NCI-H146 treated with DMSO at 0.1 percent for 48 hours (cell line): ENCODE measurements around the gene BMS1.
"Not testable (repeated sequence)": the region's sequence is repeated elsewhere in the genome, so short reads cannot be mapped to it uniquely, and the experiment has no call there.

Source experiments
- DNase-seq: peaks from one replicate; lab custom pipeline; 2025; ENCODE audit not compliant: unreplicated experiment; lab: John Stamatoyannopoulos, UW

The BMS1 gene

GRCh38 chr10:42783181-42783549 is 570 bp downstream of the BMS1 start:
- peak; percentile 75 for DNase-seq

- no peak for DNase-seq
These were observed 3.2 kb downstream of the BMS1 start for GRCh38 chr10:42785759-42786158.

- no peak for DNase-seq
These were observed 8.2 kb downstream of the BMS1 start for GRCh38 chr10:42790835-42791234.

- DNase-seq, result no peak
These were observed 13.1 kb downstream of the BMS1 start for GRCh38 chr10:42795701-42796100.

GRCh38 chr10:42801135-42801534 is 18.5 kb downstream of the BMS1 start:
- no peak for DNase-seq

DNA sequence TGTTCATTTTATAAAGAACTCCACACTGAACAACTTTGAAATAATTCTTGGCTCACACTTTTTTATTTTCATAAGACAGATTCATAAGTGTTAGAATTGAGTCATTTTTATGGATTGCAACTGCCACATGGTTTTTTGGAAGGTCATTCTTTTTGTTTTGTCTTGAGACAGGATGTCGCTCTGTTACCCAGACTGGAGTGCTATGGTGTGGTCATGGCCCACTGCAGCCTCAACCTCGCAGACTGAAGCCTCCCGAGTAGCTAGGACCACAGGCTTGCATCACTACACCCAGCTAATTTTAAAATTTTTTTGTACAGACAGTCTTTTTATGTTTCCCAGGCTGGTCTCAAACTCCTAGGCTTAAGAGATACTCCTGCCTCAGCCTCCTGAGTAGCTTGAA is 20.3 kb downstream of the BMS1 start:
- DNase-seq, result no peak

- DNase-seq, result no peak
These were observed 27.1 kb downstream of the BMS1 start for GRCh38 chr10:42809676-42810075.

- no peak for DNase-seq
These were observed 29.4 kb downstream of the BMS1 start for GRCh38 chr10:42812028-42812427.

DNA sequence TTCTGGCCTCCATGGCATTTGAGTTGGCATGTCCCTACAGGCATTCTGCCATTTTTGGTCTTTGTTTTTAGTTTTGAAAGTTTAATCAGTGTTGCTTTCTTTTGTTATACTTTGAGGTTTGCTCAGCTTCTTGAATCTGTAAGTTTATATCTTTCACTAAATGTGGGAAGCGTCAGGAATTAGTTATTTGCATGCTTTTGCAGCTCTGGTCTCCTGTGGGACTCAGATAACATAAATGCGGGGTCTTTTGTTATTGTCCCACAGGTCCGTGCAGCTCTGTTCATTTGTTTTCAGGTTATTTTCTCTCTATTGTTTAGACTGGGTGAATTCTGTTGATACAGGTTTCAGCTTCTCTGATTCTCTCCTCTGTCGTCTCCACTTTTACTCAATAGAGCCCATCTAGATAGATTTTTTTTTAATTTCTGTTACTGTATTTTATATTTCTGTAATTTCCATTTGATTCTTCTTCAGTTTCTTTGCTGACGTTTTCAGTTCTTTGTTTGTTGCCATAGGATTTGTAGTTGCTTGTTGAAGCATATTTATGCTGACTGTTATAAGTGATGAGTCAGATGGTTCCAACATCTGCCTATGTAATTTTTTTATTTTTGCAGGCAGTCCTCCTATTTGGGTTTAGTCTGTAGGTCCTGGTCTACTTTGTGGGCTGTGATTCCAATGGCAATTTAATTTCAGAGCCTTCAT is 31.5 kb downstream of the BMS1 start:
- not testable (repeated sequence) for DNase-seq

DNA sequence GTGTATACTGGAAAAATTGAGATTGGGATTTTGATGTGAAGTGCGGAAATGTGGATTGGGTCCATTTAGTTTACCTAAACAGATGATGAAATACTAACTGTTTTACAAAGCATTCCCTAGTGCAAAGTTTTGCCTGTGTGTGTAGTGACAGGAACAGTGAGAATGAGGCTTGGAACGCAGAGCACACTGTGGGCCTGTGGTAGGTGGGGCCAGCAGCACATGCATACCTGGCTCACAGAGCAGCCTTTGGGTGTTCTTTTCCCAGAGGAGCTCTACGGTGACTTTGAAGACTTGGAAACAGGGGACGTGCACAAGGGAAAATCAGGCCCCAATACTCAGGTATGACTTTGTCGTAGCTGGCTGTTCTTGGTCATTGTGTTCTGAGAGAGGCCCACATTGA is 33.7 kb downstream of the BMS1 start:
- DNase-seq, result not testable (repeated sequence)

DNA sequence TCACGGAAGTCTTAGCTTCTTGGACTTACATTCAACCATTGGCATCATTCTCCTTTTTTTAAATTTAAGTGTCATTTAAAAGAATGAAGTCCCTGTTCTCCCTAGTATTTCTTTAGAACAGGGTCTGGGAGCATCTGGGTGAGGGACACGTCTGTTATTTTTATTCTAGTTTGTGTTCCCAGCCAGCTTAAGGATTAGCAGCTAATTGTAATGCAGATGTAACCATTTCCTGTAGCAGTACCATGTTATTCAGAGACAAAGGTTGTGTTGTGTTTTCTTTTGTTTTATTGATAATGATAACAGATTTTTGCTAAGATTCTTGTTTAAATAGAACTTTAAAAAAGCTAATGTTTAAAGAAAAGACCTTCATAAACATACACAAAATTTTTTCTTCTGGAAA is 34.3 kb downstream of the BMS1 start:
- no peak for DNase-seq

DNA sequence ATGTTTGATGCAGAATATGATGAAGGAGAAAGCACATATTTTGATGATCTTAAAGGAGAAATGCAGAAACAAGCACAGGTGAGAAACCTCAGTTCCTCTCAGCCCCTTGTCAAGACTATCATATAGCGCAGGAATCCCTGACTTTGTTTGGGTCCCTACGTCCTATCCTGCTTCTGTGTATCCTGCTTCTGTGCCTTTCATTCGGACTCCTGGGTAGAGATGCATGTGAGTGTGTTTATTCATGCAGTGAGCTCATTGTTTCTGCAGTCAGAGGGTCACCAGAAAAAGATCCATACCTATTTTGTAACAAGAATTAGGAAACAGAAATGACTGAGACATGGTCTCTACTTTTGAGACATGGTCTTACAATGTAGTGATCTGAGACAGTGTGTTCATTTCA is 34.8 kb downstream of the BMS1 start:
- not testable (repeated sequence) for DNase-seq

- not testable (repeated sequence) for DNase-seq
These were observed 44.2 kb downstream of the BMS1 start for GRCh38 chr10:42826759-42827158.

DNA sequence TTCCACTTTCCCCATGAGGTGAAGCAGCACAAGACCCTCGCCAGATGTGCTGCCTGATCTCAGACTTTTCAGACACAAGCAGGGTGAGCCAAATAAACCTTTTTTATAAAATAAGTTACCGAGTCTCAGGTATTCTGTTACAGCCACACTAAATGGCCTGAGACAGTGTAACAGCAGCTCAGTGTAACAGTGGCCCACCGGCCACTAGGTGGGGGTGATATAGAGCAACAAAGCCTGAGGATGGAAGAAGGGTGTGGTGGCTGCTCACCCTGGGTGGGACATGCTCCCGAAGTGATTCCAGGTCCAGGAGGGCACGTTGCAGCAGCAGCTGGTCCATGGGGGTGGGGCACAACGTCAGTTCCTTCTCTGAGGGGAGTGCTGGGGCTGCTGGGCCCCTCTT is 44.6 kb downstream of the BMS1 start:
- DNase-seq, result no peak

DNA sequence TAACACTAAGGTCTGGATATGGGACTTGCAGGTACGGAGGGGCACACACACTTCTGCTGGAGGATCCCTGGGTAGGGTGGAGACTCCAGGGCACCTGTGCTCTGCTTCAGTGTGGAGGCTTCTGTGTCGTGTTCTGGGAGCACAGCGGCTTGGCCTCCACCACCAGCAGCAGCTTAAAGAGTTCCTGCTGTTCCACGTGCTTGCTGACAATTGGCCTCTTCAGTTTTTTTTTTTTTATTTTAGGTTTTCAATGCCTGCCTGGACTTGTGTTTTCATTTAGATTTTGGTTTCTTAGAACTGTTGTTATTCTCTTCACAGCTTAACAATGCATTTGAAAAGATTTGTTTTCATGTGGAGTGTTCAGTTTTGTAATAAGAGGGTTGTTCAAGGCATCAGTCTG is 45.8 kb downstream of the BMS1 start:
- not testable (repeated sequence) for DNase-seq

DNA sequence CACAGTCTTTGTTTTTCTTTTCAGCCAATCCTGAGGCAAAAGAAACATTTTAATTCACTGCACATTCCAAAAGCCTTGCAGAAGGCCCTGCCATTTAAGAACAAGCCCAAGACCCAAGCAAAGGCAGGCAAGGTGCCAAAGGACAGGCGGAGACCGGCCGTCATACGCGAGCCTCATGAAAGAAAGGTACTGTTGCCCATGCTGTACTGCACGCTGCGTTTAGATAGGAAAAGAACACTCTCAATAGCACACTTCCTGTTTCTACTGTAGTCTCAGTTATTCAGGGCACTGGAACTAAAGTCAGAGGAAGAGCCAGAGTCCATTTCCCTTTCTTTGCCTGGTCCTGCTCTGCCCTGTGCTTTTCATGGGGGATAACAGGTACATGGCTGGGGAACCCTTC is 47.6 kb downstream of the BMS1 start:
- DNase-seq, result no peak

- no peak for DNase-seq
These were observed 53.5 kb downstream of the BMS1 start for GRCh38 chr10:42836096-42836495.

GRCh38 chr10:42836771-42837468 is 54.3 kb downstream of the BMS1 start:
- peak; percentile 4 for DNase-seq

DNA sequence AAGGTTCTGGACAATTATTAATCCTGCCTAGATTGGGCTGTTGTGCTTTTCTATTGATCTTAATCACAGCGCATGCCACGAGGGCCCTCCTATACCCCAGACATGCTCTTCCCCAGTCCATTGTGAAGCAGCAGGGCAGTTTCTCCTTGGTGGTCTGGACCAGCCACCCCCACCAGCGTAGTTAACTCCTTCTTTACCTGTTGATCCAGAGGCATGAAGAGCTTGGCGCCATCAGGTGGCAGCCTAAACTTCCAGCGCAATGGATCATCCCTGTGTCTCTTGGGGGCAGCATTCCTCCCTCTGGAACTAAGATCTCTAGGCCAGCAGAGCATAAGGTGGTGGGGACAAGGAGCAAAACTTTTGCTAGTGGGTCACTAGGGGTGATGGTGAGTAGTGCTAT is 62.2 kb downstream of the BMS1 start:
- DNase-seq, result not testable (repeated sequence)

- not testable (repeated sequence) for DNase-seq
These were observed 64.7 kb downstream of the BMS1 start for GRCh38 chr10:42847261-42847660.

DNA sequence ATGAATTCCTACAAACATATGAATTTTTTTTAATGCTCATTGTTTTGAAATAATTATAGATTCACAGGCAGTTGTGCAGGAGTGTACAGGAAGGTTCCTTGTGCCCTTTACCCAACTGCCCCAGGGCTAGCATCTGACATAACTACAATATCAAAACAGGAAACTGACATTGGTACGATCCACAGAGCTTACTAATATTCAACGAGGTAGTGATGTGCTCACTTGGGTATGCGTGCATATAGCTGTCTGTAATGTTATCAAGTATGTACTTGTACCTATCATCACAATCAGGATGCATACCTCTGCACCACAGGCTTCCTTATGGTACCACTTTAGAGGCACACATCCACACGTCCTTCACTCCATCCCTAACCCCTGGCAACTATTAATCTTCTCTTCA is 68.3 kb downstream of the BMS1 start:
- DNase-seq, result no peak

DNA sequence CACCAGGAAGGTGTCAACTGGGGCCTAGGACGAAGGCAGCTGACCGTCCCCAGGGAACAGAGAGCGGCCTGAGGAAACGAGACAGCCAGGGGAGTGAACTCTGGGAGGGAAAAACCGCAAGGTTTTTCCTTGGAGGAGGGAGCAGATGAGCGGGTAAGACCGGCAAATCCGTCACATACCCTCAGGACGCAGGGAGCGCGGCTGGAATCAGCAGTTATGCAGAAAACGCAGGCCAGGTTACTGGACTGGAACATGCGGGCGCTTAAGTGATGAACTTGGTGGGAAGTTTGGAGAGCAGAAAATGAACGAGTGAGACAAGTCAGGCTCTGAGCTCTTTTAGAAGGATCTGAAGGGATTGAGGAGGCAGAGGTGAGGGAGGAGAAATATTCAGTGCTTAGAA is 76.7 kb downstream of the BMS1 start:
- DNase-seq, result no peak

GRCh38 chr10:42860016-42860415 is 77.4 kb downstream of the BMS1 start:
- DNase-seq, result not testable (repeated sequence)
